Stimulated activated CD4-positive, alpha-beta T cell treated with anti-CD3 and anti-CD28 coated beads, Interleukin-4, amount 100 ng/mL, for 4 hours (primary cell): Measurements from ENCODE around the gene SAFB2.

Experiments
- DNase-seq, 2 experiments: peaks; one replicate each; pipeline ENCODE4 v3.0.0-alpha.2; 2020

Gene SAFB2

GRCh38 chr19:5607318-5608275 lies 15.0 kb downstream of the SAFB2 start:
- DNase-seq = no peak

- no peak for DNase-seq
Observed at GRCh38 chr19:5605362-5605761, 17.2 kb downstream of the SAFB2 start.

- DNase-seq = no peak
Observed at GRCh38 chr19:5603626-5604025, 18.9 kb downstream of the SAFB2 start.

- no peak for DNase-seq
Observed at GRCh38 chr19:5600797-5601196, 21.8 kb downstream of the SAFB2 start.

GRCh38 chr19:5595745-5596144 lies 26.8 kb downstream of the SAFB2 start:
- DNase-seq = no peak

- no peak for DNase-seq
Observed at GRCh38 chr19:5595129-5595528, 27.4 kb downstream of the SAFB2 start.

GRCh38 chr19:5594521-5594950 lies 28.0 kb downstream of the SAFB2 start:
- no peak for DNase-seq

GRCh38 chr19:5593343-5594255 lies 29.0 kb downstream of the SAFB2 start:
- DNase-seq = no peak

GRCh38 chr19:5592531-5593342 lies 29.8 kb downstream of the SAFB2 start:
- no peak for DNase-seq

GRCh38 chr19:5591476-5591875 lies 31.1 kb downstream of the SAFB2 start:
- no peak for DNase-seq

GRCh38 chr19:5590865-5591154 lies 31.8 kb downstream of the SAFB2 start:
- DNase-seq = no peak

- no peak for DNase-seq
Observed at GRCh38 chr19:5590151-5590864, 32.3 kb downstream of the SAFB2 start.

GRCh38 chr19:5588906-5589676 lies 33.5 kb downstream of the SAFB2 start:
- DNase-seq = no peak

GRCh38 chr19:5588441-5588840 lies 34.1 kb downstream of the SAFB2 start:
- no peak for DNase-seq

- DNase-seq = no peak
Observed at GRCh38 chr19:5587661-5588060, 34.9 kb downstream of the SAFB2 start.

- DNase-seq = no peak
Observed at GRCh38 chr19:5587071-5587455, 35.5 kb downstream of the SAFB2 start.

- DNase-seq = no peak
Observed at GRCh38 chr19:5586300-5587070, 36.1 kb downstream of the SAFB2 start.

GRCh38 chr19:5585461-5586299 lies 36.9 kb downstream of the SAFB2 start:
- peak; percentile 38 to 51 for DNase-seq

- no peak for DNase-seq
Observed at GRCh38 chr19:5580161-5580571, 42.4 kb downstream of the SAFB2 start.

GRCh38 chr19:5579697-5580096 lies 42.9 kb downstream of the SAFB2 start:
- no peak for DNase-seq
